HepG2 (cell line): ENCODE results near the gene NCOA1. TPM values are rescaled to one million over a fixed set of nuclear protein-coding genes. Genes with fewer than 3 reads are reported as not detected.

Experiments used
- ATAC-seq: fragments of 200-7000 bp; cut with Tn5 transposase; 3 replicates; pipeline ENCODE4 v1.9.1; 2020; ENCODE audit warnings: mild to moderate bottlenecking, moderate library complexity
- BruUV-seq: library from RNA; stranded (reverse); fragments of 400-500 nt; replicated peaks from 2 replicates; lab custom pipeline; 2021; lab: Mats Ljungman, UMichigan
- CTCF ChIA-PET: fragments of 300-600 bp; formaldehyde crosslinking; extraction: SDS; loops from one replicate; lab custom pipeline; 2021; ENCODE audit warnings: low total read pairs, inconsistent platforms, low intra/inter-chr PET ratio; lab: Yijun Ruan, JAX
- POLR2A ChIA-PET: fragments of 350-600 bp; sonication (Branson Sonifier 250); formaldehyde crosslinking; loops from one replicate; lab custom pipeline; 2020; ENCODE audit warnings: antibody characterized with exemption, inconsistent platforms; lab: Yijun Ruan, JAX
- DNase-seq: peaks from one replicate; pipeline ENCODE4 v3.0.0-alpha.2; 2015; ENCODE audit warnings: low spot score
- FAIRE-seq: peaks from 3 replicates; lab custom pipeline; 2011; peaks lifted over from hg19 to GRCh38; lab: Jason Lieb, UNC
- H2AFZ ChIP-seq: one replicate; pipeline ENCODE4 v1.6.1; 2011; ENCODE audit warnings: low read length, inconsistent platforms
- H3K27ac ChIP-seq: fragments of 300-600 bp; 3 replicates; pipeline ENCODE4 v1.8.0; 2011; ENCODE audit warnings: mixed run types, mild to moderate bottlenecking, mixed read lengths, low read length, inconsistent platforms; ENCODE audit not compliant: insufficient read depth; ENCODE audit errors: extremely low read length
- H3K27me3 ChIP-seq, 2 experiments: fragments of 200-600 bp in 1 of 2; 2 replicates in 1 of 2; 3 replicates in 1 of 2; pipeline versions ENCODE4 v1.6.0 to v1.8.0; 2011; ENCODE audit warnings: low read length in 2 of 2, mild to moderate bottlenecking in 2 of 2, moderate library complexity in 2 of 2, inconsistent platforms in 1 of 2; ENCODE audit not compliant: insufficient read depth in 2 of 2, control insufficient read depth in 1 of 2
- H3K36me3 ChIP-seq, 2 experiments: fragments of 200-600 bp in 1 of 2; replicated peaks in 1 of 2; 2 replicates in 1 of 2; 3 replicates in 1 of 2; pipeline versions ENCODE4 v1.5.1 to v1.8.0; 2011; ENCODE audit warnings: low read length in 2 of 2, inconsistent platforms in 1 of 2; ENCODE audit not compliant: insufficient read depth in 2 of 2, control insufficient read depth in 1 of 2
- H3K4me1 ChIP-seq: 2 replicates; pipeline ENCODE4 v1.5.1; 2012; ENCODE audit warnings: low read length, inconsistent platforms; ENCODE audit not compliant: insufficient read depth
- H3K4me2 ChIP-seq: 2 replicates; pipeline ENCODE4 v1.6.0; 2011; ENCODE audit warnings: low read depth, low read length, inconsistent platforms
- H3K4me3 ChIP-seq, 3 experiments: fragments of 200-600 bp in 1 of 3; sonication (generic), shearing (Covaris generic) in 1 of 3; replicated peaks in 1 of 3; 2 replicates each; pipeline ENCODE4 v1.5.1; 2011 to 2016; ENCODE audit warnings: low read length in 3 of 3, inconsistent platforms in 2 of 3, low read depth in 2 of 3, mild to moderate bottlenecking in 2 of 3, control low read depth in 1 of 3, mixed read lengths in 1 of 3; ENCODE audit not compliant: insufficient read depth in 1 of 3
- H3K79me2 ChIP-seq: one replicate; pipeline ENCODE4 v1.6.1; 2011; ENCODE audit warnings: low read length, inconsistent platforms; ENCODE audit not compliant: insufficient read depth
- H3K9ac ChIP-seq: 2 replicates; pipeline ENCODE4 v1.6.0; 2011; ENCODE audit warnings: mild to moderate bottlenecking, low read depth, low read length, inconsistent platforms; ENCODE audit not compliant: insufficient read depth
- H3K9me3 ChIP-seq: 2 replicates; pipeline ENCODE4 v1.5.1; 2012; ENCODE audit warnings: mild to moderate bottlenecking, low read length
- H4K20me1 ChIP-seq: 2 replicates; pipeline ENCODE4 v1.6.0; 2011; ENCODE audit warnings: inconsistent platforms, mild to moderate bottlenecking, low read length, moderate library complexity; ENCODE audit not compliant: insufficient read depth
- AKAP8 ChIP-seq: sonication (generic); formaldehyde crosslinking; IDR thresholded peaks from 2 replicates; pipeline ENCODE4 v1.5.1; 2020; ENCODE audit warnings: mild to moderate bottlenecking, missing genetic modification reagents
- CTCF ChIP-seq: sonication (generic); formaldehyde crosslinking; IDR thresholded peaks from 2 replicates; pipeline ENCODE4 v1.5.0; 2020; ENCODE audit warnings: mild to moderate bottlenecking, missing genetic modification reagents, moderate library complexity
- HNF4A ChIP-seq: sonication (generic); formaldehyde crosslinking; IDR thresholded peaks from 2 replicates; pipeline ENCODE4 v1.4.0; 2020; ENCODE audit warnings: missing genetic modification reagents
- HOXA9 ChIP-seq: sonication (generic); formaldehyde crosslinking; IDR thresholded peaks from 2 replicates; pipeline ENCODE4 v1.8.1; 2022; ENCODE audit warnings: missing genetic modification reagents, mild to moderate bottlenecking, moderate library complexity, borderline replicate concordance
- JUN ChIP-seq: sonication (generic); formaldehyde crosslinking; IDR thresholded peaks from 2 replicates; pipeline ENCODE4 v1.4.0; 2020; ENCODE audit warnings: mild to moderate bottlenecking, missing genetic modification reagents
- NCOR1 ChIP-seq: fragments of 200-600 bp; sonication (generic); IDR thresholded peaks from 2 replicates; pipeline ENCODE4 v1.7.0; 2017; ENCODE audit warnings: antibody characterized with exemption, low read length, borderline replicate concordance
- RELA ChIP-seq: sonication (generic); formaldehyde crosslinking; IDR thresholded peaks from 2 replicates; pipeline ENCODE4 v1.4.0; 2020; ENCODE audit warnings: missing genetic modification reagents
- RNF219 ChIP-seq: sonication (generic); formaldehyde crosslinking; IDR thresholded peaks from 2 replicates; pipeline ENCODE4 v1.5.0; 2020; ENCODE audit warnings: mild to moderate bottlenecking, missing genetic modification reagents
- SIN3B ChIP-seq: fragments of 150-350 bp; IDR thresholded peaks from 2 replicates; pipeline ENCODE4 v1.6.1; 2014; ENCODE audit warnings: low read length
- ZKSCAN8 ChIP-seq: IDR thresholded peaks from 2 replicates; pipeline ENCODE4 v1.6.1; 2016; ENCODE audit warnings: borderline replicate concordance, missing genetic modification reagents, missing compliant biosample characterization
- ZMAT3 ChIP-seq: sonication (generic); formaldehyde crosslinking; conservative IDR thresholded peaks from 2 replicates; pipeline ENCODE4 v1.7.0; 2021; ENCODE audit warnings: missing genetic modification reagents
- ZNF530 ChIP-seq: sonication (generic); formaldehyde crosslinking; IDR thresholded peaks from 2 replicates; pipeline ENCODE4 v1.5.0; 2020; ENCODE audit warnings: low read depth, mild to moderate bottlenecking, missing genetic modification reagents
- WGBS: methylation state at CpG from one replicate; pipeline ENCODE4 v1.1.6; 2017; ENCODE audit warnings: low lambda C conversion rate; 5-methylcytosine and 5-hydroxymethylcytosine counted together
- in situ Hi-C: cut with HindIII; loops from 2 replicates; pipeline ENCODE4 v1.10.0; 2017; ENCODE audit warnings: low pct_unique_long_range_greater_than_20kb; ENCODE audit not compliant: extremely low pct_ligation_motif_present
- intact Hi-C: fragments of 100-400 bp; cut with micrococcal nuclease; formaldehyde crosslinking; loops from one replicate; pipeline ENCODE4 v1.10.0; 2022; ENCODE audit not compliant: unreplicated experiment
- polyA plus RNA-seq, 8 experiments: library from polyadenylated mRNA; depleted of rRNA in 3 of 8; stranded (reverse) in 7 of 8; unstranded in 1 of 8; fragments of >200 nt; fragmentation: Illumina TruSeq in 4 of 8; extraction: Trizol in 4 of 8; gene quantifications; 2 replicates each; pipeline versions ENCODE4 v1.2.1 to v1.2.3, GENCODE V29; 2011 to 2016; ENCODE audit warnings: low read depth in 4 of 8, missing spikeins in 1 of 8, mixed read lengths in 1 of 8; ENCODE audit not compliant: insufficient read depth in 1 of 8
- total RNA-seq, 5 experiments: library from RNA; depleted of rRNA; stranded (reverse); fragments of >200 nt; fragmentation: Illumina TruSeq; extraction: Trizol; gene quantifications; 2 replicates each; pipeline ENCODE4 v1.2.3, GENCODE V29; 2016; ENCODE audit warnings: low read depth in 1 of 5

NCOA1 gene
- total and polyA plus RNA-seq, 2 of the 13 experiments (the other 11 are each of a cell fraction or from before 2014, with no cell fraction given), result 10.0 to 10.4 TPM

- TF ChIP-seq NCOR1 (no peak), RNF219 (CRISPR knock-in tag) (no peak), ZKSCAN8 (no peak), CTCF (CRISPR knock-in tag) (peak; percentile 71), SIN3B (no peak), AKAP8 (CRISPR knock-in tag) (no peak)
These were observed 122.2 kb downstream of the NCOA1 start (continued) for GRCh38 chr2:24613154-24613814.

- no peaks in the 10 kb centered on the region for H3K9me3 ChIP-seq
- H3K4me3 ChIP-seq, result no peak overlapping the region
- H3K4me1 ChIP-seq, result no peaks in the 10 kb centered on the region
- ChIA-PET POLR2A (no interaction called here), CTCF (no interaction called here)
- DNase-seq, result no peak
- no peak for FAIRE-seq
- no peaks in the 10 kb centered on the region for H4K20me1 ChIP-seq
- H3K36me3 ChIP-seq, result no peaks in the 10 kb centered on the region
- WGBS, result 61% methylated on average over 2 of the region's 2 CpGs
- H3K4me2 ChIP-seq, result no peak overlapping the region
- no peak overlapping the region for H3K27ac ChIP-seq
- H3K27me3 ChIP-seq, result no peaks in the 10 kb centered on the region
- TF ChIP-seq ZMAT3 (CRISPR knock-in tag) (no peak), ZNF530 (CRISPR knock-in tag) (no peak), HOXA9 (CRISPR knock-in tag) (no peak), HNF4A (CRISPR knock-in tag) (no peak), RELA (CRISPR knock-in tag) (no peak), JUN (CRISPR knock-in tag) (no peak)
- in situ Hi-C loops, result no loop called here
- BruUV-seq, result no TSS peak
- H2AFZ ChIP-seq, result no peak overlapping the region
- no peaks in the 10 kb centered on the region for H3K79me2 ChIP-seq
- intact Hi-C loops, result no loop called here
- no peak overlapping the region for H3K9ac ChIP-seq
- no peak for ATAC-seq
These were observed 125.6 kb downstream of the NCOA1 start for GRCh38 chr2:24616616-24617015.
